GDM1 (cell line): ENCODE data around the gene OR2AG2.
A peak's percentile ranks its signal among the peaks of the same experiment; 100 is the strongest.
"Not testable (repeated sequence)": the region's sequence is repeated elsewhere in the genome, so short reads cannot be mapped to it uniquely, and the experiment has no call there.

Experiments
- DNase-seq: peaks from one replicate; lab custom pipeline; 2025; lab: John Stamatoyannopoulos, UW

Gene OR2AG2, protein sequence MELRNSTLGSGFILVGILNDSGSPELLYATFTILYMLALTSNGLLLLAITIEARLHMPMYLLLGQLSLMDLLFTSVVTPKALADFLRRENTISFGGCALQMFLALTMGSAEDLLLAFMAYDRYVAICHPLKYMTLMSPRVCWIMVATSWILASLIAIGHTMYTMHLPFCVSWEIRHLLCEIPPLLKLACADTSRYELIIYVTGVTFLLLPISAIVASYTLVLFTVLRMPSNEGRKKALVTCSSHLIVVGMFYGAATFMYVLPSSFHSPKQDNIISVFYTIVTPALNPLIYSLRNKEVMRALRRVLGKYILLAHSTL

DNA sequence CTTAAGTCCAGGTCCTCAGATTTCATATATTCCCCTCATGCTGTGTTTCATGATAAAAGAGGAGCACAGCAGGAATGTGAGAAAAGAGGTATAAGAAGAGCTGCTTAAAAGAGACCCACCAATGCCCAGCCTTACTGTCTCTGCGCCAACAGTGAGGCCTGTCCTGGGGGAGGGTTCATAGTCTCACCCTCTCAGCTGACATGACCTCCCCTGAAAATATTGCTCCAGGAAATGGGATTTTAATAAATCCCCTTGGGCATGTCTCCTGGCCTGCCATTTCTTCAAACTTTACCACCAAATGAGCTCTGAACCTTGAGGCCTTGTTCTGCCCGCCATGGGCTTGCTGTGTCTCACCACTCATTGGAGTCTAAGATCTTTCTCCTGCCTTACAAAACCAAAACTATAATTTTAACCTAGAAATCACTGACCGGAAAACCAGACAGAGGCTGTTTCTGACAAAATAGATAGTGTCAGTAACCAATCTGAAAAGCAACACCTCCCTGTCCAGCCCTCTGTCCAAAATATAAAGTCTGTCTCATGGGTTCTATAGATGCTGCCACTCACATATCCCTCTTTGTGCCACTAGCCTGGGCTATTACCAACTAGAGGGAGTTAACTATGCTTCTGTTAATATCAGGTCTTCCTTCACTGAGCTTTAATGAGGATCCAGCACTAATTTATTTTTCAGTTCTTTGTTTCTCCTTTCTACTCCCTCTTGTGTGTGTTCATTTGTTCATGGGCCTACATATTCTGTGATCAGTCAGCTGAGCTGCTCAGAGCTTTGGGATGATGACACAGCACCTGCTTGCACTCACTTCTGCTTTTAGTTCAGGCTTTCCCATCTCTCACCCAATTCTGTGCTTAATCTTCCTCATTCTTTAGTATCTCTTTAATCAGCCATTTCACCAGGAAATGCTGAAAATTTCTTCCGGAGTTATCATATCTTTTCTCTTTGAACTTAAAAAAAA is at the start of gene OR2AG2:
OR2AG2 (minus strand) TSS at position 51 of the 968 bp plus-strand sequence. CDS start 3,019 bp downstream, outside the sequence.
- DNase-seq: no peak

DNA sequence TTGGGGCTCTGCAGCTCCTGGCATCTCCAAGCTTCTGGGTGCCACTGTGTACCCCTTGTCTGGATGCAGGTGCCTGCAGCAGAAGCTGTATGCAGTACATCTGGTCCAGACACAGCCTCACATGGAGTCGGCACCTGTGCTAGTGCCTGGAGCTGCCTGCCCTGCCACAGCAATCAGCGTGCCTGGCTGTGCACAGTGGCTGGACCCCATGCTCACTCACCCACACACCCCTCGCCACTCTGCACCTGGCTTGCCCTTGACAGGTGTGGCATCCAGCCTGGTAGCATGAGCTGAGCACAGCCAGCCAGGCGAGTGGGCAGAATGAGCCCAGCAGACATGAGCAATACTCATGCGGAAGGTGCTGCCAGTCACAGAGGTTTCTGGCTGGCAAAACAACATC is 47.2 kb upstream of the OR2AG2 start:
- no peak for DNase-seq

DNA sequence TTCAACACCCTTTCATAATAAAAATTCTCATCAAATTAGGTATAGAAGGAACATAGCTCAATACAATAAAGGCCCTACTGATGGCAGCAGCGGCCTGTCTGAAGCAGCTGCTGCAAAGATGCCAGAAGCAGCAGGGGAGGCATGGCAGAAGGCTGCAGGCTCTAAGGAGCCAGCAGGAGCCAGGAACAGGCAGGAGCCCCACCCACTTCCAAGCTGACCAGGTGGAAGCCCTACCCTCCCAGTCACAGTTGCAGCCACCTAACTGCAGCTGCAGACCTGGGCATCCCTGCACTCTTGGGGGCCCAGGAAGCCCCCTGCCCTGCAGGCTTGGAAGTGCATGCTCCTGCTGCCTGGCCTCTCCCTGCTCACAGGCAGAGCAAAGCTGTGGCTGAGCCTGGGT is 45.9 kb upstream of the OR2AG2 start:
- DNase-seq: no peak

DNA sequence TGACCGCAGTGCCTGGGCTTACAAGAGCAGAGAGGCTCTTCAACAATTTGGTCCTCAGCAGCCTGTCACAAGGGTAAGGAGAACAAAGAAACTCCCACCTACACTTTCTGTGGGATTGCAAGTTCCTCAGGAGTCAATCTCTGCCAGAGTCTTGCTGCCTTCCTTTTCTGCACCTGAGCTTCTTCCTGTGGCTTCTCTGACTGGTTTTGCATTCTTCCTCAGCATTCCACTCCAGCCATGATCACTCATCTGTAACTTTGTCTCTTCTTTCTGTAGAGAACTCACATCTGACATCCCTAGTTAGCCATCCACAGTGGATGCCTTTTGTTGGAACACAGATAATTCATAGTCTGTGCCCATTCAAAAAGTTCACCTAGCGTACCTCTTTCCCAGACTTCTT is 41.9 kb upstream of the OR2AG2 start:
- DNase-seq: no peak

DNA sequence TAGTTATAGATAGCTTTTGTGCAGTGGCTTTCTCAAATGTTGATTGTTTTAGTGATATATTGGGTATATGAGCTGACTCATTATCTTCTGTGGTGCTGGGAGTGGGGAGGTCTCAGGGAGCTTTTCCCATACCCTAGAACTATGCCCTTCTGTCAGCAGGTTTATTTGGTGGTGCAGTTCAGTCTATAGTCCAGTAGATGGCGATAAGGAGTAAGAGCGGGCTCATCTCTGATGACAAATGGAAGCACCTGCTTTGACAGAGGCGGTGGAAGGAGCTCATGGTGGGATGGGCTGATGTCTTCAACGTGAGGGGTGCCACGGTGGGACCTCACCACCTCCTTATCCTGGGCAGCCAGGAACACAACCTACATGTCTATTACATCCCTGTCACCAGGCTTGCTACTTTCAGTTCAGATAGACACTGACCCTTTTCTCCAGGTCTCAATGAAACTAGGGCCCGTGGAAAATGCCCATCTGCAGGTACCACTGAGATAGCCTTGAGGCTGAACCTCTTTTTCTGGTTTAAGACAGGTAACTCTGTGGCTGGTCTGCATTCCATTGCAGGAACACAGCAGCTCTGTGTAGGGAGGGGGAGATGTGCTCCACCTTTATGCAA is 40.7 kb upstream of the OR2AG2 start:
- no peak for DNase-seq

DNA sequence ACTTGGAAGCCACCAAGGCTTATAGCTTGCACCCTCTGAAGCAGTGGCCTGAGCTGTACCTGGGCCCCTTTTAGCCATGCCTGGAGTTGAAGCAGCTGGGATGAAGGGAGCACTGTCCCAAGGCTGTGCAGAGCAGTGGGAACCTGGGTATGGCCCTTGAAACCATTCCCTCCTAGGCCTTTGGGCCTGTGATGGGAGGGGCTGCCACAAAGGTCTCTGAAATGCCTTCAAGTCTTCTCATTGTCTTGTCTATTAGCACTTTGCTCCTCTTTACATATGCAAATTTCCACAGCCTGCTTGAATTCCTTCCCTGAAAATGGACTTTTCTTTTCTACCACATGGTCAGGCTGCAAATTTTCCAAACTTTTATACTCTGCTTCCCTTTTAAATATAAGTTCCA is 29.3 kb upstream of the OR2AG2 start:
- DNase-seq: not testable (repeated sequence)

DNA sequence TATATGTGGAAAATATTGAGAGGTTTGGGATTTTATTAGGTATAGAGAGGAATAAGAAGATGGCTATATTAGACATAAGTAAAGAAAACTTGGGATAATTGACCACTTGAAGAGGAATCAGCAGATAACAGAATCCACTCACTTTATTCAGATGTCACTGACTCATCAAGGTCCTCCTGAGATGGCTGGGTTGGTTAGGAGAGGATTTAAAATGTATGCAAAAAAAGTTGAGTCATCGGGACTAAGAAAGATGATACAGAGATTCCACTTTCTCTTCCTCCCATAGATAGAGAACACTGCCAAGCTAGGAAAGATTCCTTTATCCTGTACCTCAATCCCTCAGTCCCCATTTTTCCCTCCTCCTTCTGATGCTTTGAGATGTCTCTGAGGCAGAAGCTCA is 27.6 kb upstream of the OR2AG2 start, which contains the start of gene OR6A2:
OR6A2 (minus strand) TSS at position 288 of the 400 bp plus-strand sequence. CDS start 3,981 bp downstream, outside the sequence.
- DNase-seq: no peak

DNA sequence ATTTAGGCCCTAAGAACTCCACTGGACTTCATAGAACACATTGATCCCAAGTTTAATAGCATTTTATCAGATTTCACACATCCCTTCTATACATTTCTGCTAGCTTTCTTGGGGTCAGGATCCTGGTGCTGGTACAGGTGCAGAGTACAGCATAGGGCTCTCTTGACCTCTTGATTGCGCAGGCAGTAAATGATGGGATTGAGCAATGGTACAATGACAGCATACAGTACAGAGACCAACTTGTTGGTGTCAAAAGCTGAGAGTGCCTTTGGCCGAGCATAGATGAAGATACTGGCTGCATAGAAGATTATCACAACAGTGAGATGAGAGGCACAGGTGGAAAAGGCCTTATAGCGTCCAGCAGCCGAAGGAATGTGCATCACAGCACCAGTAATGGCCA is 22.9 kb upstream of the OR2AG2 start:
- no peak for DNase-seq

DNA sequence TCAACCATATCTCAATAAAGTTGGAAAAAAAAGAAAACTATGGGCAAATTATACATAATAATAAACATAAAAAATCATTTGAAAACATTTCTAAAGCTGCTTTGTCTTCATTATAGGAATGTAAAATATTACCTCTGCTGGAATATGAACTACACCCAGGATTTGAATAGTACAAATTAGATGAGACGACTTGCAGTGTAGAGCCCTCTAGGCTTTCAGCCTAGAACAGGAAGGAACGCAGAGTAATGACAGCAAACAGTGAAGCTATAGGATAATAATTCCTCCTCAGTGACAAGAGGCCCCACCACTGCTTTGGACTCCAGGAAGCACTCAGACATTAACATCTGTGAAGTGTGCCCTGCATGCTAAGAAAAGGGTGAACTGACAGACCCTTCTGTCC is 18.8 kb upstream of the OR2AG2 start:
- DNase-seq: no peak

DNA sequence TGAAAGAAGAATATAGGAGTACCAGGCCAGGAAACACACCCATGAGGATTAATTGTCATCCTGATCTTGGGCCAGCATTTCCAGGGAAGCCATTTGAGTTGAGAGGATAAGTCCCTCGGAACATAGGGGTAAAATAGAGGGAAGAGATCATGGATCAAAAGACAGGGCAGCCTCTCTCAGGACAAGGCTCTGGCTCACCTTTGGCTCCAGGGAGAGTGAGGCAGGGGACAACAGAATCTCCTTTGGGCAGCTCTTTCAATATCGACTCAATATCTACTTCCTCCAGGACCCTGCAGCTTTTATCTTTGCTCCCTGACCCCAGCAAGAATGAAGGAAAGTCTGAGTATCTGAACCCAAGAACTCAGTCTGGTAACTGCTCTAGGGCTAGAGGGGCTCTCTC is 10.9 kb upstream of the OR2AG2 start, which contains the start of gene OR2AG1:
OR2AG1 (plus strand) TSS at position 301 of the 400 bp plus-strand sequence. CDS start 2,018 bp downstream, outside the sequence.
- no peak for DNase-seq

DNA sequence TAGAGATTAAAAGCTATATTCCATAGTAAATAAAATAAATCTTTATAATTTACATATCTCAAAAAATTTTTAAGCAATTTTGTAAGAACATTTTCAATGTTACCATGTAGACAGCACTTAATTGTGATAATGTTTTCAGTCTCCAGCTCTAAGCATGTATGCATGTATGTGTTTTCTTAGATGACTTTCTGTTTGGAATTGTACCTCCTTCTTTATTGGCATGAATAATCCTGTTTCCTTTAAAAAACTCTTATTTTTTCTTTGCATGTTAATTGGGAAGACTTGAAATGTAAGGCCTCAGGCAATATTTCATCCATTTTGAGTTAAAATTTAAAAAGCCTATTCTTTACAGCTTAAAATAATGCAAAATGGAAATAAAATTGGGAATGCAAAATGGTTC is 9.1 kb upstream of the OR2AG2 start:
- no peak for DNase-seq

DNA sequence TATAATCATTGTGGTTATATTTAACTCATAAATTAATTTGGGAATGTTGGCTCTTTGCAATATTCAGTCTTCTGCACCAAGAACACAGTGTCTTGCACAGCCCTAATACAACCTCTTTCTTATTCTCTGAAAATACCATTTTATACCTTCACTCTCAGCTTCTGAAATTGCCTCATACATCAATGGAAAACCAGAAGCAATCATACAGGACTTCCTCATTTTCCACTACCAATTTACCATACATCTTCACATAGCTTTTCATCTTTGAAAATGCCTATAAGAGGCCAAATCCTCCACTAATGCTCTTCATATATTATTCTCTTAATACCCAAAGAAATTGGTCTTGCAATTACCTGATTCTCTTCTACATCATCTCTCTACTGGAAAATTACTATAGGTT is 6.7 kb upstream of the OR2AG2 start:
- DNase-seq: no peak

DNA sequence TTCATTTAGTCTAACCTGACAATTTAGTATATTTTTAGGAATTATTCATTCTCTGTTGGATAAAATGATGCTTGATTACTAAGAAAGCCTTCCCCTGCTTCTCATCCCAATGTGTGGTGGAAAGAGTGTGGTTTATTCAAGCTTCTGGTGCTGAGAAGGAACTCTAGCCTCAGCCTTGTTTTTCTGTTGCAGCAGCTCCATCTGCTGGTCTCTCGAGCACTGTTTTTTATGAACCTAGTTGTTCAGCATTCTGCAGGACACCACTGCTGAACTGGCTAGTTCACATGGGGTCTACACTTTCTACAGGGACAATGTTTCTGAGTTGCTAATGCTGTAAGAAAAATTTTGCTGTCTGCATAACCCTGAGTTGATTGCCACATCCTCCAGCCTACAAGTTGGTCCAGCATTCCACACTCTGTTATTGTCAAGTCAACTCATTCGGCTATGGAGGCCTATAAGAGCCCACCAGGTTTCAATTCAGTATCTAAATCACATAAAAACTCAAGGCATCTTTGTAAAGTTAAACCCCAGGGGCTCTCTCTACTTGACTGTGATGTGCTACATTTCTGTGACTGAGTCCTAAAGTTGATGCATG is 14.3 kb downstream of the OR2AG2 start:
- DNase-seq: peak; percentile 44

DNA sequence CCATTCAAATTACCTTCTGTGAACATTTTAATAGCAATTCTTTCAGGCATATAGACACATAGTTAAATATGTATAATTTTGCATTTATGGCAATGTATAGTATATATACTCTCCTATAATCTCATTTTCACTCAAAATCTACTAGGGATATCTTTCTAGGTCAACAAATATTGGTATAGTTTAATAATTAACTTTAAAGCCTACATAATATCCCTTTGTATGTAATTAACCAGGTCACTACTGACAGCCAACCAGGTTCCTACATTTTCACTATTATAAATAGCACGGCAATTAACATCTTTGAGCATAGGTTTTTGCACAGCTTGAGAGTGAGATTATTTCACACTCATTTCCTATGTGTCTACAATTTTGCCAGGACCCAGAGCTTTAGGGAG is 15.8 kb downstream of the OR2AG2 start:
- DNase-seq: no peak

DNA sequence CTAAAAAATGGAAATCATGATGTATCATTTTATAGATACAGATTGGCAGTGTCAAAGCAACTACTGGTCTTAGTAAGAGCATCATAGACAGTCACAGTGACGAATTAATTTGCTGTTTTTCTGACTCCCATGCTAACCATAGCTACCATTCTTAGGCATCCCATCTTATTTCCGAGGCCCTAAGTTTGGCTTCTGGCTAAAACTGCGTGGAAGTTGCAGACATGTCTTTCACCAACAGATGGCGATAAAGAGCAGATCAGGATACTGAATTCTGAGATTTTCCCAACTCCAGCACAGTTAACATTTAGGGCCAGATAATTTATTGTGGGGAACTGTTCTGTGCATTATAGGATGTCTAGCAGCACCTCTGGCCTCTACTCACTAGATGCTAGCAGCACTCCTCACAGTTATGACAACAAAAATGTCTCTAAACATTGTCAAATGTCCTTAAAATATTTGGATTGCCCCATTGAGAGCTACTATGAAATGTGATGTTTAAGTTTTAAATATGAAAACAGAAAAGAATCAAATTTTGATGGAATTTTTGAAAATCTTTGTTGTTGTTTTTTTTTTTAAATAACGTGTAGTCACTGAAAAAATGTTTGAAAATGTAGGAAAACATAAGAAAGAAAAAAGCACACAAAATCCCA is 16.3 kb downstream of the OR2AG2 start:
- no peak for DNase-seq

DNA sequence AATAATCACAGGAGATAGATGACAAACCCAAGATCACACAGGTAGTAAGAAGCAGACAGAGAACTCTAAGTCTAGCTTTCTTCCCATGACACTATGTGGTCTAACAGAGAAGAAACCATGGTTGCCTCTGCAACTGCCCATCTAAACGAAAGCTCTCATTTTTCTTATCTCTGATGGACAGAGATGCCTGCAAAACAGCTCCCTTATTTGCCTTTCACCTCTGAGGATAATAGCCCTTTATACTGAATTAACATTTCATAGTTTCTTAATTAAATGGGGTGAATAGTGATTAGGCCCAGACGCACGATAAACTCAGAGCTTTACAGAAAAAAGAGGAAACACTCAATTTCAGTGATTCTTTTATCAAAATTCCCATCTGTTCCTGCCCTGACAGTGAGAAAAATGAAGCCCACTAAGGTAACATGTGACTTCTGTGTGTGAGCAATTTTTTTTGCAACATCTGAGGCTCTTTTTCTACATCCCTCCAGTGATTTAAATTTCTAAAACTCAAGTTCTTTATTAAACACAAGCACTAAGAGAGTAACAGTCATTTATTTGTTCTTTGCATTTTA is 24.6 kb downstream of the OR2AG2 start:
- DNase-seq: no peak

DNA sequence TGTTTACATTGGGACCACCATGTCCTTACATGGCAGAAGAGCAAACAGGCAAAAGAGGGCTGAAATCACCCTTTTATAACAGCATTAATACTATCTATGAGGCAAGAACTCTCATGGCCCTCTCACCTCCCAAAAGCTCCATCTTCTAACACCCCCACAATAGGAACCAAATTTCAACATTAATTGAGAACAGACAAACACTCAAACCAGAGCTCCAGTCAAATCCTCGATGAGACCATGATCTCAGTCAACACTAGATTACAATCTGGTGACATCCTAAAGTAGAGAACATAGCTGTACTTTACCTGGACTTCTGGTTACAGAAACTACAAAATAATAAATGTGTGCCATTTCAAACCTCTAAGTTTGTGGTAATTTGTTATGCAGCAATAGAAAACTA is 25.1 kb downstream of the OR2AG2 start:
- DNase-seq: no peak

DNA sequence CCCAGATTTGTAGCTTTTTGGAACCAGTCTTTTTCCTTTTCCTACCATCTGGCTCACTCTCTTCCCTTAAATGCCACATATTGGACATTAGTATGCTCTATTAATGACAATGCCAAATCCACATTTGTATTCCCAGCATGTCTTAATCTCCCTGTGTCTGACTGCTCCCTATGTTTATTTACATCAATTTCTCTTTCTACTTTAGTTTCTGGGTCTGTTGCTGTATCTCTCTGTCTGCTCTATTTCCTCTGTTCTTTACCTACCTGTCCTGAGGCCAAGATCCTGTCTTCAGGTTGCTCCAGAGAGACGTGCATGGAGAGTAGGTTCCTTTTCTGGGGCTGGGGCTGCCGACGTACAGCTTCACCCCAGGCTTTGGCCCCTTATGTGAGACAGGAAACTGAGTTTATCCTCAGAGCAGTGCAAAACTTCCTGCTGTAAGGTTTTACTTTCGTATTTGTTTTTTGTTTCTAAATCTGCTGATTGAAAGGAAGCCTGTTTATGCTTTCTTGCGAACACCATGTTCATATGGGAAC is 25.6 kb downstream of the OR2AG2 start:
- DNase-seq: peak; percentile 30

DNA sequence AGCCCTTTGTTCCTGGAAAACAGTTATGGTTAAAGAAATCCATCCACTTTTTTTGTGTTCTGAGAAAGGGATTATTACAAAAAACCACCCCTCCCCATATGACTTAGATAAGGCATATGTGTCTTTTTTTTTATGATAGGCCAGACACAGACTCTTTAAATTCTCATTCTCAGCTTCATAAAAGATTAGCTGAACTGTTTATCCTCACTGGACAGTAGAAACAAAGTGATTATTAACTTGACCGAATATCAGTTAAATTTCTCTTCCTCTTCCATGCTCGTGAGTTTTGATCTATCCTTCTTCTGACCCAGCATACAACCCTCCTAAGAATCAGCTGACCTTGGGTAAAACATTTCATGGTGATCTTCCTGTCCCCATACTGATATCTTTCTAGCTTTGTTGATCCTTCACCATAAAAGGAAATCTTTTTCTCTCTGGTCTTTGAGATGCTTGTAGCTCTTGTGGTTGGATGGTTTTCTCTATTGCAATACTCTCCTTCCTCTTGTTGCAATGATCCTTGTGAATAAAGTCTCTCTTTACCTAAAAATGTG is 26.2 kb downstream of the OR2AG2 start:
- DNase-seq: no peak

DNA sequence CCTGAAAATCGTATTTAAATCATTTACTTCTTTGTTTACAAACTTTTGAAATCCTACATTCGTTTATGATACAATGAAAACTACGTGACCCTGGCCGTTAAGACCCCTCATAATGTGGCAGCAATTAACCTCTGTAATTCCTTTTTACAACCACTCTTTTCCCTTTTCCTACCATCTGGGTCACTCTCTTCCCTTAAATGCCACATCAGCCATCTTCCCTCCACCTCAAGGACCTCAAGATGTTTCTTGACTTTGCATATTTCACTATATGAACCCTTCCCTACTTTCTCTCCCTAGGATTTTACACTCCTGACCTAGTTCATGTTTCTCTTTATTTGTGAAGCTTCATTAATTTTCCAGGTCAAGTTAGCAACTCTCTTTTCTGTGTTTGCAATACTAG is 26.8 kb downstream of the OR2AG2 start:
- no peak for DNase-seq

DNA sequence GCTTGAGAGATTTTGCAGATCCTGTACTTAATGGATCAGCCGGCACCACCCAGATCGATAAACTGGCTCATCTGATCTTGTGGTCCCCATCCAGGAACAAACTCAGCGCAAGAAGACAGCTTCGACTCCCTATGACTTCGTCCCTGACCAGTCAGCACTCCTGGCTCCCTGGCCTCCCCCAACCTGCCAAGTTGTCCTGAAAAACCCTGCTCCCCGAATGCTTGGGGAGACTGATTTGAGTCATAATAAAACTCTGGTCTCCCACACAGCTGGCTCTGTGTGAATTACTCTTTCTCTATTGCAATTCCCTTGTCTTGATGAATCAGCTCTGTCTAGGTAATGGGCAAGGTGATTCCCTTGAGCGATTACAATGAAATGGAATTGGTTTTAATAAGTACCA is 29.5 kb downstream of the OR2AG2 start:
- no peak for DNase-seq
